NB4 (cell line): ENCODE measurements around the gene MED13L.

Experiments
- POLR2A ChIP-seq: IDR thresholded peaks from 2 replicates; pipeline ENCODE4 v1.6.1; 2011; ENCODE audit warnings: mild to moderate bottlenecking; ENCODE audit not compliant: insufficient read length; ENCODE audit errors: extremely low read depth
- TF ChIP-seq, protein P1 (sequence below): IDR thresholded peaks from one replicate; pipeline ENCODE4 v1.5.1; 2012; ENCODE audit warnings: low read depth, low read length

DNA sequence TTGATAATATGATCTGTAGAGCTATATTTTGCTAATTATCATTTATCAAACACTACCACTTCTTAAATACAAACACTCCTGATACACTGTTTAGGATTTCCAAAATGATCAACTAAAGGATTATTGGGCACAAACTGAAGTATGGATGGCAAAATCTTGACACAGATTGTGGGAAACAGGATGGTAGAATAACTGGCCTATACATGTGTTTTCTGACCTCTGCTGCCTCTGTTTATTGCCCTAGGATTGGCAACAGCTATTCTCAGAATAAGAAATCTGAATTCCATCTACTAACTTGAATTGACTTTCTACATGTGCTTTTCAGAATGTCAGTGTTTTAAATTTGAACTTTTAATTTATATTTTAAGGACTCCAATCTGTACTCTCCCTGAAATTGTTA, 209.1 kb downstream of the MED13L start:
- no peak for TF ChIP-seq POLR2A
- TF ChIP-seq, protein P1, sequence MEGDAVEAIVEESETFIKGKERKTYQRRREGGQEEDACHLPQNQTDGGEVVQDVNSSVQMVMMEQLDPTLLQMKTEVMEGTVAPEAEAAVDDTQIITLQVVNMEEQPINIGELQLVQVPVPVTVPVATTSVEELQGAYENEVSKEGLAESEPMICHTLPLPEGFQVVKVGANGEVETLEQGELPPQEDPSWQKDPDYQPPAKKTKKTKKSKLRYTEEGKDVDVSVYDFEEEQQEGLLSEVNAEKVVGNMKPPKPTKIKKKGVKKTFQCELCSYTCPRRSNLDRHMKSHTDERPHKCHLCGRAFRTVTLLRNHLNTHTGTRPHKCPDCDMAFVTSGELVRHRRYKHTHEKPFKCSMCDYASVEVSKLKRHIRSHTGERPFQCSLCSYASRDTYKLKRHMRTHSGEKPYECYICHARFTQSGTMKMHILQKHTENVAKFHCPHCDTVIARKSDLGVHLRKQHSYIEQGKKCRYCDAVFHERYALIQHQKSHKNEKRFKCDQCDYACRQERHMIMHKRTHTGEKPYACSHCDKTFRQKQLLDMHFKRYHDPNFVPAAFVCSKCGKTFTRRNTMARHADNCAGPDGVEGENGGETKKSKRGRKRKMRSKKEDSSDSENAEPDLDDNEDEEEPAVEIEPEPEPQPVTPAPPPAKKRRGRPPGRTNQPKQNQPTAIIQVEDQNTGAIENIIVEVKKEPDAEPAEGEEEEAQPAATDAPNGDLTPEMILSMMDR = no peak
